Hematopoietic multipotent progenitor cell treated with erythropoietin and hydrocortisone succinate and interleukin-3 and kit ligand, for 8 days (in vitro differentiated cells): ENCODE results near the gene SLC16A3.
"Not testable (repeated sequence)": the region's sequence is repeated elsewhere in the genome, so short reads cannot be mapped to it uniquely, and the experiment has no call there.

ENCODE experiments used
- DNase-seq: peaks from one replicate; pipeline ENCODE4 v3.0.0-alpha.2; 2015

The SLC16A3 gene

DNA sequence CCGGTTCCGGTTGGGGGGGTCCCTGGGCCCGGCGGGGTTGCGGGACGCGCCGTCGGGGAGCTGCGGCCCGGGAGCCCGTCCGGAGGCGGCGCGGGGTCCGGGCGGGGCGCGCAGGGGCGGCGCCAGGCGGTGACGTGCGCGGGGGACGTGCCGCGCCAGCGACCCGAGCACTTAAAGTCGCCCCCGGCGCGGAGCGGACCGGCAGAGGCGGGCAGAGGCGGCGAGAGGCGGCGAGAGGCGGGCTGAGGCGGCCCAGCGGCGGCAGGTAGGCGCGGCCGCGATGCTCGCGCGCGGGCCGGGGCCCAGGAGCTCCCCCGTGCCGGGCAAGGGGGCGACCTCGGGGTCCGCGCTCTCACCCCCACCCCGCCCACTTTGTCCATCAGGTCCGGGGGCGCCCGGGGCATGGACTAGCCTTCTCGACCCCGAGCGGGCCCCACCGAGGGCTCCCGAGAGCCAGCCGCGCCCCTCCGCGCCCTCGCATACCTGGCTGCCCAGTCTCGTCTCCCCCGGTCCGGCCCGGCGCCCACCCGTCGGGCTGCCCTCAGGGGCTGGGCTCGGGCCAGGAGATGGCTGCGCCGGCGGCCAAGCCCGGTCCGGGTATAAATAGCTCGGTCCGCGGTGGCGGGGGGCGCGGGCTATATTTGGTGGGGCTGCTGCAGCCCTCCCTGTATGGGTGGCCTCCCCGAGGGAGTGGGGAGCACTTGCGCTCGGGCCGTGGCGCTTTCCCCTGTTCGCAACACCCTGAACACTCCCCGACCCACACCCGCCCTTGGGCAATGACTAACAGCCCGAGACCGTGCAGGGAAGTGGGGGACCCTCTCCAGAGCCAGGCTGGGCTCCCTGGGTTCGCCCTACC is at the start of gene SLC16A3:
SLC16A3 (plus strand) TSS at position 201 of the 856 bp plus-strand sequence. CDS start 6,967 bp downstream, outside the sequence.
- DNase-seq, result peak; percentile 56

DNA sequence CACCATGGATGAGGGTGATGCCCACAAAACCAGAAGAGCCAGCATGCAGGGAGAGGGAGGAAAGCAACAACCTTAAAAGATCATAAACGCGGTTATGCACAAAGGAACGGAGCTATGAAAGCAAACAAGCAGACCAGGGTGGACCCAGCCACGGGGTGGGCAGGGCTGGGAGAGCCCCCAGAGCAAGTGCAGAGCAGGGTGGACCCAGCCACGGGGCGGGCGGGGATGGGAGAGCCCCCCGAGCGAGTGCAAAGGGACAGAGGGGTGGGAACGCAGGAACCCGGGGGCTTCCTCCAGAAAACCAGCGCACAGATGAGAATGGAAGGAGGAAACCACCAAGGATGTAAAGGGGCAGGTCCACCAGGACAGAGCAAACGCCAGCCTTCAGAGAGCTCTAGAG is 49.4 kb upstream of the SLC16A3 start:
- no peak for DNase-seq

DNA sequence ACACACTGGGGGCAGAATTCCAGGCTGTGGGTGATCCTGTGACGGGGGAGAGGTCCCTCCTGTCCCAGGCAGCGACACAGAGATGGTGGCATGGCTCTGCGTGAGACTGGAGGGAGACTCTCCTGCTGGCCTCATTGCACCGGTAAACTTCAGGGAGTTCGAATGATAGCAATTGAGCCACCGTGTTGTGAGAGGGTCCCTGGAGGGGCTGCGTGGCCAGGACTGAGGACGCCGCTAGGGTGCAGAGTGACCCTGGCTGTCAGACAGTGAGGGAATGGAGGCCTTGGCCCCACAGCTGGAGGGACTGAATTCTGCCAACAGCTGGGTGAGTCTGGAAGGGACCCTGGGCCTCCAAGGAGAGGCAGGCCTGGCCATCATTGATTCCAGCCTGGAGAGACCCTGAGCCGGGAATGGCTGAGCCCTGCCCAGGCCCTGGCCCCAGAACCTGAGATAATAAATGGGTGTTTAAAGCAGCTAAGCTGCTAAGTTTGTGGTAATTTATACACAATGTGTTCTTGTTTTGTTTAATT is 48.8 kb upstream of the SLC16A3 start:
- DNase-seq, result no peak

DNA sequence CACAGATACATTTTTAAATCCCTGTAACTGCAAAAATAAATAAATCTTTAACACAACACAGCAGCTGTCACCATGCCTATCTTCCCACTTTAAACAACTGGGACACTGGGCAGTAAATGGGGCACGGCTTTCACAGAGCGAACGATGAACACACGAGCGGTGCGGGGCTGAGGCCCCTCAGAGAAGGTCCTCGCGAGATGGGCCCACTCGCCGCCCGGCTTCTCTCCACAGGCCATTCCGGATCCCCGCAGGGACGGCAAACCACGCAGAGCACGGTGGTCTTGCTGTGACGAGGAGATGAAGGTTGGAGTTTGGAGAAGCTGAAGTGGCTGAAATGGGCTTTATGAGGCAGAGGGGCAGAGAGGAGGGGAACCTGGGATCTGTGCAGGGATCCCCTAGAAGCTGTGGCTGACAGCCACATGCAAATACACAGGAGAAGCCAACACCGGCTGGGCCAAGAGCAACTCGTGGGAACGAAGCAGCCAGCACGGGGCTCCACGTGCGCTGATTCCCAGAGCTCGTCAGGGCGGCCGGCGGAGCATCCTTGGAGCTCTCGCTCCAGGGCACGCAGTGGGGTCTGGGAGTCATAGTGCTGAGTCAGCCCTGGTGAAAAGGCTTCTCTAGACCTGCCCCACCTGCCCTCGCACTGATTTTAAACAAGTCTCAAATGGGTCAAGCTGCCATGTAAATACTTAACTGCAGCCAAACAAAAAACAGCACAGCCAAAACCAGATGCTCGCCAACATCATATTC is 47.9 kb upstream of the SLC16A3 start:
- DNase-seq, result no peak

DNA sequence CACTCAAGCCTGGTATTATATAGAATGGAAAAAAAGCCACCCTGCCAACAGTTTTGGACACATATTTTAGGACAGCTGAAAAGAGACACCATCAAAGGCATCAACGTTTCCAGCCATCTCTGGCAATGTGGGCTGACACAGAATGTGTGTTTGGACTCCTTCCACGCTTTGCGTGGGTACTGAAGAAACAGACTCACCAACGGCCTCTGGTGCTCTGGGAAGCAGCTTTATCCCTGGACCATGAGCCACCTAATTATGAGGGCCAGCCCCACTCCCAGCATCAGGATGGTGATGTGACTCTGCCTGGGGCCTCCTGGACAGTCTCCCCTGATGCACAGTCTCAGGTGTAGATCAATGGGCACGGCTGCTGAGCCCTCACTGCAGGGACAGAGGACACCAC is 44.1 kb upstream of the SLC16A3 start:
- no peak for DNase-seq

DNA sequence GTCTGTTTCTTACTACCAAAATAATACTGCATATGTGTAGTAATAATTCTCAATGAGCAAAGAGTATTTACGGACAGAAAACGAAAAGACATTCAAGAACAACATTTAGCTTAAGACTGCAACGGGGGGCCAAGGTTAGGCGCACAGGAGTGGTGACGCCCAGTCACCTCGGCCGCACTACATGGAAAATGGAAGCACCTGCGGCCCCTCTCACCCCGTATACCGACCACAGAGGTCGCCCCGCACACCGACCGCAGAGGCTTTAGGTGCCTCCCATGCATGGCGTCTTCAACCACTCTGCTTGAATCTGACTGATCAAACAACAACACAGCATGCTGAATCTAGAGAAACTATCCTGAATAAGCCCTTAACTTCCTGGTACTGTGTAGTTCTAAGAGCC is 42.6 kb upstream of the SLC16A3 start:
- no peak for DNase-seq

DNA sequence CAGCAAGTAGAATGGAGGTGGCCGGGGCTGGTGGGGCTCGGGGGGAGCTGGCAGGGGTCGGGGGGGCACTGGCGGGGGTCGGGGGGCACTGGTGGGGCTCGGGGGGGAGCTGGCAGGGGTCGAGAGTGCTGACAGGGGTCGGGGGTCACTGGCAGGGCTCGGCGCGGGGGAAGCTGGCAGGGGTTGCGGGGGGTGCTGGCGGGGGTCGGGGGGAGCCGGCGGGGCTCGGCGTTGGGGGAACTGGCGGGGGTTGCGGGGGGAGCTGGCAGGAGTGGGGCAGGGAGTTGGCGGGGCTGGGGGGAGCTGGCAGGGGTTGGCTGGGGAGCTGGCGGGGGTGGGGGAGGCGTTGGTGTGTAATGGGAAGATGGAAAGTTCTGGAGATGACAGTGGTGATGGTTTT is 41.3 kb upstream of the SLC16A3 start:
- no peak for DNase-seq

DNA sequence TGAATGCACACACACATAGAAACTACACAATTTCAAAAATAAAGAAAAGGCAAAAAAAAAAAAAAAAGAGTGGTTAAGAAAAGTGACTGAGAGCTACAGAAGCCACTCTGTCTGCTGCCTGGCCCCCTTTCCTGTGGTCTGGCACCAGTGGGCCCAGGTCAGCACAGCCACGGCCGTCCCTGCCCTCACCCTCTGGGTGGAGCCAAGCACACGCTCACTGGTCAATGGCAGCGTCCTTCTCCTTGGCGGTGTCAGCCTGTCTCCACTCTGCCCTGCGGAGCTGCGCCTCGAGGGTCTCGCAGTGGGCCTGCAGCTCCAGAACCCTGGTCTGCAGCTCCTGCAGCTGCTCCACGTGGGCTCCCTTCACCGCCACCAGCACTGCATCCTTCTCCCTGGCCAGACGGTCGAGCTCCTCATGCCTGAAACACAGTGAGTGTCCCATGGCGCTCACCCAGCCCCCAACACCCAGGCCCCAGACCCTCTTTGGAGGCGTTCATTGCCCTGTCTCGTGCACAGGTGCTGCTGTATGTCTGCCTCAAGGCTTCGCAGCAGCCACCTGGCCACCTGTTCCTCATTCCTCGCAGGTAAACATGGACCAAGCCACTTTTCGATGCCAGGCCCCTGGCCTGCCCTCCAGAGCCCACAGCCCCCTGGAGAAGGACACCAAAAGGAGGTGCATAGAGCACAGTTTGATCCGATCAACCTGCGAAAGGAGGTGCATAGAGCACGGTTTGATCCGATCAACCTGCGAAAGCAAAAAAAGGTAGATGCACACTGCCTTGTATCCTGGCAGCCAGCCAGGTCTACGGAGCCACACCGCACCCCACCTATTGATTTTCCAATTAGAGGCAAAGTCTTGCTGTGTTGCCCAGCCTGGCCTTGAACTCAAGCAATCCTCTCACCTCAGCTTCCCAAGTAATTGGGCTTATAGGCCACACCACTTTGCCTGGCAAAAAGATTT is 40.6 kb upstream of the SLC16A3 start:
- no peak for DNase-seq

DNA sequence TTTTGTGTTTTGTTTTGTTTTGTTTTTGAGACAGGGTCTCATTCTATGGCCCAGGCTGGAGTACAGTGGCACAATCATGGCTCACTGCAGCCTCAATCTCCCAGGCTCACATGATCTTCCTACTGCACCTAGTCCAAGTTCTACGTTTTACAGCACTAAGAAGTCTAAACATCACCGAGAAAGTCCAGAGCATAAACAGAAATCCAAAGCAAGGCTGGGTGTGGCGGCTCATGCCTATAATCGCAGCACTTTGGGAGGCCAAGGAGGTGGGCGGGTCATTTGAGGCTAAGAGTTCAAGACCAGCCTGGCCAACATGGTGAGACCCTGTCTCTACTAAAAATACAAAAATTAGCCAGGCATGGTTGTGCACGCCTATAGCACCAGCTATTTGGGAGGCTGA is 35.8 kb upstream of the SLC16A3 start:
- not testable (repeated sequence) for DNase-seq

DNA sequence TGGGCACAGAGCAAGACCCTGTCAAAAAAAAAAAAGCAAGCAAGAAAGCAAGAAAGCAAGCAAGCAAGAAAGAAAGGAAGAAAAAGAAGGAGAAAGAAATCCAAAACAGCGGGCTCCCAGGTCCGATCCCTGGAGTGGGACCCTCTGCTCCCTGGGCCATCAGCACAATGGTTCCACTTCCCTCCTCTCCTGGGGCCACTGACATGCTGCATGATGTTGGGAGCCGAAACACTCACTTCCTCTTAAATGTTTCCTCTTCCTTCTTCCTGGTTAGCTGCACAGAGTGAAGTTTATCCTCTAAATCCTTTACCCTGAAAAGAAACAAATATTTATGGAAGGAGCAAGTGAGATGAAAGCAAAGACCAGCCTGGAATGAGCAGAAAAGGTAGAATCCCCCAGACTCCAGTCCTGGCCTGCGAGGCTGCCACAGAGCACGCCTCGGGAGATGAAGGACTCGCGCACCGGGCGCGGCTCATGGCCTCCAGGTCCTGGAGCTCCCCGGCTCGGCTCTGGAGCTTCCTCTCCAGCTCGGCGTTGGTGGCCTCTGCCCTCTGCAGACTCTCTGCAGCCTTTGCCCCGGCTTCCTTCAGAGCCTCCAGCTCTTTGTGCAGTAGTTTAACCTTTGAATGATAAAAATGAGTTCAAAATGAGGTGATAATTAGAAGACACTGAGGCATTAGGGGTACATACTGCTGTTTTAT is 35.2 kb upstream of the SLC16A3 start:
- no peak for DNase-seq

DNA sequence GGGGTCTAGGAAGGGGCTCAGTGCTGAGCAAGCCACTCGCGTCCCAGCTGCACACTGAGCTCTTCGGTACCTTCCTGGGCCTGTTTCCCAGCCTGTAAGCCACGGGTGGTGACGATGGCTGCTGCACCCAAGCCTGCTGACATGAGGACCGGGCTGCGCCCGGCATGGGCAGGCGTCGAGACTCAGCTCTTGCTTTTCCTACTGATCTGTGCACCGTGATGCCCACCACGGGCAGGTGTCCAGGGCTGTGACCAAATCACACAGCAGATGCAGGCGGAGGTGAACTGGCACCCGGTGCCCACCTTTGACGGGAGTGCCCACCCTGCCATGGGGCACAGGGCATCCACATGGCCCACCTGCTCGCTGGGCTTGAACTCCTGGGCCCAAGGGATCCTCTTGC is 34.1 kb upstream of the SLC16A3 start:
- DNase-seq, result no peak

DNA sequence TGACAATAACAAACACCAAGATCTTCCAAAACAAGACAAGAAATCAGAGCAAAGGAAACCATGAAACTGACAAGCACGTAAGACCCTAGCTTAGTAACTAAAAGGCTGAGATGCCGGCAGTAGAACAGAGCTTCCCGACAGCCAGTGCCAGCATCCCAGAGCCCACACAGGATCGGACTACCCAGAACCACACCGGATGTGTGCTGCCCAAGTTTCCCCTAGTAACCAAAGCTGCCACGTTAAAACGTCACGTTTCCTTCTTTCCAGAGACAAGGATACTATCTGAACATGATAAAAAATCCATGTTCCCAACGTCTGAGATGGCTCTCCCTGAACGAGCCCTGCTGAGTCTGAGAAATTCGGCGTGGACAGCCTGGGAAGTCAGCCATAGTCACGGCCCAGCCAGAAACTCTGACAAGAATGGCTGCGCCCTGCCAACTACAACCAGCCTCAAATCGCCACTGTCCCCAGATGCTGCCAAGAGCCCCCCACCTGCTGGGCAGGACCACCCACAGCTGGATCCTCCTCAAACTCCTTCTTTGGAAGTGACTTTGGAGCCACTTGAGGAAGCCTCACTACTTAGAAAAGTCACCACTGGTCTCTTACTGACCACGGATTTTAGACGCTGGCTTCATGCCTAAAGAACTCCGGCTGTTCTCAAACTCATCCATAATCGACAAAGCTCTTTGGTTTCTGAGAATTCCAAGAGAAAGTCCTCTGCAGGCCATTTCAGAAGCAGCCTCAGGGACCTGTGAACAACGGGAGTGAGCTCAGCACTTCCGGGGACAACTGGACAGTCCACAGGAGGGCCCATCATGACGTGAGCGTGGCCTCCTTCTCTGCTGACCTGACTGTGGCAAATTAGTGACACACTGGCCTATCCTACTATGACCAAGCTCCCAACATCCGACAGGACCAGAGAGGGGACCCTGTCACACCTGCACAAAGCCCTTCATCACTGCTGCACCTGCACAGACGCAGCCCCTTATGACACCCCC is 32.9 kb upstream of the SLC16A3 start:
- DNase-seq, result no peak

DNA sequence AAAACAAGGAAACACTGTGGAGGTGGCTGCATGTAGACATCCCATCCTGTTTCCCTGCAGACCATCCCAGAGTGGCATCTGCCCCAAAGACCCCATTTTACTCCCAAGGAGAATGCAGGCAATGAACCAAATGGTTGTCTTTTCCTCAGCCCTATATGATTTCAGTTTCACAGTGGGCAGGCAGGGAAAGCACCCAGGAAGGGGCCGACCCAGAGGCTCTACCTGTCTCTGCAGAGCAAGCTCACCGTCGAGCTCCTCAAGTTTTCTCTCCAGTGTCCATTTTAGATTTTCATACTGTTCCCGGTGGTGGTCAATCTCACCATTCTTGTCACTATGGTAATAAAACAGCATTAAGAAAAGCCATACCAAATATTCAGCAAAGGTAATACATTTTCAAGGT is 30.8 kb upstream of the SLC16A3 start:
- DNase-seq, result no peak

DNA sequence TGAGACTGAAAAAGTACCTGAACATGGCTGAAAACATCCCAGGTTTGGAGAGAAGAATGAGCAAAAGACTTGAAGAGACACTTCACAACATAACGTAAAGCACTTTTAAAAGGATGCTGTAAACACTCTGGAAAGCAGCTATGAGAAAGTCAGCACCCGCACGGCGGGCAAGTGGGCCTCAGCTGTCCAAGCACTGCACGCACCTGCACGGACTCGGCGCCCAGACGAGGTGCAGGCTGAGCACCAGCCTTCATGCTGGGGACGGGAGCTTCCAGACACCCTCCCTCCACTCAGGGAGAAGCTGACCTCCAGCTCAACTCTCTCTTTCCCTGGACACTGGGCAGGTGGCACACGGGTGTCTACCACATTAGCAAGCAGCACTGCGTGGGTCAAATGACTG is 29.3 kb upstream of the SLC16A3 start:
- no peak for DNase-seq

DNA sequence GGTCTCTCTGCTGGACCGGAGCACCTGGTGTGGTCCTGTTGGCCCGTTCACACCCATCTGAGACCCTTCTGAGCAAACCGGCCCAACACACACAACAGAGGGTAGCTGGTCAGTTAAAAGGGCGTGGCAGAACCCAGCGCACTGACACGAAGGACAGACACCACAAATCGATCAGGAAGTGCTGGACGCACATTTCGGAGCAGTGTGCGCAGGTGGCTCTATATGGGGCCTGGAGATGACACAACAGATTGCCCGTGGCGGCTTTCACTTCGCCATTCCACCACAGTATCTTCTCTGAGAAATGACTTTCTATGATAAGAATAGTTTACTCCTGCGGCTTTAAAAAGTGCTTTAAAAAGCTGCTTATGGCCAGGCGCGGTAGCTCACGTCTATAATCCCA is 28.7 kb upstream of the SLC16A3 start:
- DNase-seq, result no peak

DNA sequence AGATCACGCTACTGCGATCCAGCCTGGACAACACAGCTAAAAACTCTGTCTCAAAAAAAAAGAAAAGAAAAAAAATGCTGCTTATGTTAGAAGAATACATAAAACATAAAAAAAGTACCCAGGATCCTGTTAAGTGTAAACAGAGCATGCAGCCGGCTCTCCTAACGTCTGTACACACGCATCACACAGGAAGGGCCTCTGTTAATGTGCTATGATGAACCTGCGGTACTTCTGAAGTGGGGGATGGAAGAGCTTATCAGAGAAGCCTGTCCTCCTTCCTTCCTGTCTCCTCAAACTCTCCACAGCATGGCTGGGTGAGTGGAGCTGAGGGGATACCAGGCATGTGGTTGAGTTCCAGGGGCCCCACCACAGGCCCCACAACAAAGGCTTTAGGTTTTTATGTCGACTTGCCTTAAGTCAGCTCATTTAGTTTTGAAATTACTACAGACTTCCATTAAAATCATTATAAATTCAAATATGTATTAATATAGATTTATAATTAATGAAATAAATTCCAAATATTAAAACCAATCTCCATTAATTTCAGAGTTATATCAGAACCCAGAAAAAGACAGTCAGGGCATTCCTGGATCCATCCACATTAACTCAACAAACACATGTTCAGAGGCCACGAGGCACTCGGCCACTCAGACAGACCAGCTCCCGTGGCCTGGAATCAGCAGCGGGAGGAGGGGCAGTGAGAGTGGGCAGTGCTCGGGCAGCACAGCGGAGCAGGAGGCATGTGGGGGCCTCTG is 27.9 kb upstream of the SLC16A3 start:
- peak; percentile 83 for DNase-seq

DNA sequence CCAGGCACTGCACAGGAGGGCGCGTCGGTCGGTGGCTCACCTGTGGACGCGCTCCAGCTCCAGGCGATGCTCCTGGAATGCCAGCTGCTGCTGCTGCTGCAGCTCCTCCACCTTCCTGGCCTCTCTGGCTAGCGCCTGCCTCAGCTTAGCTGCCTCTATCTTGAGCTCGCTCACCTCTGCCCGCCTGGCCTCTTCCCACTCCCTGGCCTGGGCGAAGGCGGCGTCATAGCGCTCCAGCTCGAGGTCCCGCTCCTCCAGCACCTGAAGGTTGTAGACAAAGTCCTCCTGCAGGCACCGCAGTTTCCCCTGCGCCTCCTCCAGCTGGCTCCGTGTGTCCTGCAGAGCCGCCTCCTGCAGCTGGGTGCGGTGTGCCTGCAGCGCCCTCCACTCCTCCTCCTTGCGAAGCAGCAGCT is 27.3 kb upstream of the SLC16A3 start:
- DNase-seq, result no peak

DNA sequence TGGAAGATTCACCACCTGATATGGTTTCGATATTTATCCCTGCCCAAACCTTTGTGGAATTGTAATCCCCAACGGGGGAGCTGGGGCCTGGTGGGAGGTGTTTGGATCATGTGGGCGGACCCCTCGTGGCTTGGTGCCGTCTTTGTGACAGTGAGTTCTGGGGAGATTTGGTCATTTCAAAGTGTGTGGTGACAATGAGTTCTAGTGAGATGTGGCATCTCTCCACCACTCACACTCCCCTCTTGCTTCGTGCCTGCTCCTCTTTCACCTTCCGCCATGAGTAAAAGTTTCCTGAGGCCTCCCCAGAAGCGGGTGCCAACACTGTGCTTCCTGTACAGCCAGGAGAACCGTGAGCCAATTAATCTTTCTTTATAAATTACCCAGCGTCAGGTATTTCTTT is 25.9 kb upstream of the SLC16A3 start:
- DNase-seq, result no peak

DNA sequence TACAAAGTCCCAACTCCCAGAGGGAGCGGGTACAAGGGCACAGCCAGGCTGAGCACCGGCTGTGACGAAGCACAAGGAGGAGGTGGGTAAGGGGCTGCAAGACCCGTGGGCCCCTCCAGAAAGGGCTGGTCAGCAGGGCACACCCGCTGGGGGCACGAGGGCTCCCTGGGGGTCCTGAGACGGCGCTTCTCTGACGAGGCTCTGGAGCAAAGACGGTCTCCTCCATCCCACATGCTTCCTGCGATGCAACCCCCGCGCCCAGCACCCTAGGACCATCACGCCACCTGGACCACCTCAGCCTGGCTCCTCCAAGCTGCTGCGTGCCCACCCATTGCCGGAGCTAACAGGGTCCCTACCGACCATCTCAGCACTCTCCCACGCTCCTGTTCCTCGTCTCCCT is 24.9 kb upstream of the SLC16A3 start:
- no peak for DNase-seq
